Mesendoderm (in vitro differentiated cells): ENCODE data around the gene SUGCT.

Experiments
- DNase-seq: peaks from one replicate; pipeline ENCODE4 v3.0.0; 2013
- H2AK5ac ChIP-seq: 2 replicates; pipeline ENCODE4 v1.6.1; 2013; ENCODE audit warnings: low read length, inconsistent platforms
- H2BK120ac ChIP-seq: 2 replicates; pipeline ENCODE4 v1.6.1; 2013; ENCODE audit warnings: low read depth, mild to moderate bottlenecking, low read length, moderate library complexity, mixed read lengths
- H2BK15ac ChIP-seq: replicated peaks from 2 replicates; pipeline ENCODE4 v1.6.1; 2013; ENCODE audit warnings: low read depth, mild to moderate bottlenecking, moderate library complexity
- H2BK5ac ChIP-seq: 2 replicates; pipeline ENCODE4 v1.6.1; 2013; ENCODE audit warnings: low read length, inconsistent platforms
- H3K18ac ChIP-seq: 2 replicates; pipeline ENCODE4 v1.6.1; 2013; ENCODE audit warnings: mild to moderate bottlenecking, low read length, mixed read lengths
- H3K23ac ChIP-seq: one replicate; pipeline ENCODE4 v1.6.1; 2013; ENCODE audit warnings: low read length
- H3K27ac ChIP-seq: 2 replicates; pipeline ENCODE4 v1.5.1; 2013; ENCODE audit warnings: low read depth, mild to moderate bottlenecking, inconsistent platforms, low read length, moderate library complexity
- H3K27me3 ChIP-seq: 2 replicates; pipeline ENCODE4 v1.6.1; 2013; ENCODE audit warnings: low read length, control low read depth, mild to moderate bottlenecking, inconsistent platforms; ENCODE audit not compliant: insufficient read depth, poor library complexity
- H3K36me3 ChIP-seq: 2 replicates; pipeline ENCODE4 v1.6.1; 2013; ENCODE audit warnings: low read length, inconsistent platforms; ENCODE audit not compliant: control insufficient read depth, insufficient read depth
- H3K4ac ChIP-seq: one replicate; pipeline ENCODE4 v1.6.1; 2013; ENCODE audit warnings: low read depth, mild to moderate bottlenecking, low read length, moderate library complexity
- H3K4me1 ChIP-seq: 2 replicates; pipeline ENCODE4 v1.6.1; 2013; ENCODE audit warnings: low read depth, low read length, inconsistent platforms; ENCODE audit not compliant: control insufficient read depth
- H3K4me2 ChIP-seq: 2 replicates; pipeline ENCODE4 v1.6.1; 2013; ENCODE audit warnings: low read length
- H3K4me3 ChIP-seq: 2 replicates; pipeline ENCODE4 v1.5.1; 2013; ENCODE audit warnings: mild to moderate bottlenecking, low read length
- H3K56ac ChIP-seq: one replicate; pipeline ENCODE4 v1.6.1; 2013; ENCODE audit warnings: low read length
- H3K79me1 ChIP-seq: 2 replicates; pipeline ENCODE4 v1.6.1; 2013; ENCODE audit warnings: low read length, inconsistent platforms
- H3K79me2 ChIP-seq: 2 replicates; pipeline ENCODE4 v1.6.1; 2013; ENCODE audit warnings: mild to moderate bottlenecking, low read length; ENCODE audit not compliant: control insufficient read depth, insufficient read depth
- H3K9ac ChIP-seq: 2 replicates; pipeline ENCODE4 v1.6.1; 2013; ENCODE audit warnings: low read length, inconsistent platforms
- H4K5ac ChIP-seq: one replicate; pipeline ENCODE4 v1.6.1; 2013; ENCODE audit warnings: low read length
- H4K8ac ChIP-seq: one replicate; pipeline ENCODE4 v1.6.1; 2013; ENCODE audit warnings: low read depth, mild to moderate bottlenecking, control low read depth, low read length, moderate library complexity
- WGBS: extraction: QIAGEN DNeasy Blood & Tissue Kit; methylation state at CpG from one replicate; pipeline ENCODE4 v1.1.7; 2013; ENCODE audit warnings: low lambda C conversion rate, missing lambda C conversion rate; ENCODE audit not compliant: insufficient coverage; ENCODE audit errors: extremely low coverage; 5-methylcytosine and 5-hydroxymethylcytosine counted together

The SUGCT gene

GRCh38 chr7:40638545-40639320 lies 503.9 kb downstream of the SUGCT start:
- H3K4me3 ChIP-seq, result no peak overlapping the region
- H3K18ac ChIP-seq, result no peak overlapping the region
- H3K36me3 ChIP-seq, result no peaks in the 10 kb centered on the region
- no peak overlapping the region for H3K56ac ChIP-seq
- no peaks in the 10 kb centered on the region for H3K4me1 ChIP-seq
- H3K79me2 ChIP-seq, result no peaks in the 10 kb centered on the region
- H4K5ac ChIP-seq, result no peak overlapping the region
- H4K8ac ChIP-seq, result no peak overlapping the region
- no peak overlapping the region for H2BK5ac ChIP-seq
- WGBS, result no CpG with 5 or more reads among the region's 7 CpGs
- H2BK15ac ChIP-seq, result no peak overlapping the region
- H3K9ac ChIP-seq, result no peak overlapping the region
- no peak overlapping the region for H3K4ac ChIP-seq
- no peak overlapping the region for H3K4me2 ChIP-seq
- no peak for DNase-seq
- H3K79me1 ChIP-seq, result no peaks in the 10 kb centered on the region
- no peak overlapping the region for H2AK5ac ChIP-seq
- no peak overlapping the region for H3K23ac ChIP-seq
- no peak overlapping the region for H2BK120ac ChIP-seq
- no peak overlapping the region for H3K27ac ChIP-seq
- H3K27me3 ChIP-seq, result no peaks in the 10 kb centered on the region

- Histone ChIP-seq H3K9ac (no peak overlapping the region), H4K5ac (no peak overlapping the region), H3K79me2 (no peaks in the 10 kb centered on the region), H3K27me3 (no peaks in the 10 kb centered on the region), H3K4me3 (no peak overlapping the region), H2BK5ac (no peak overlapping the region), H3K4me1 (no peaks in the 10 kb centered on the region), H3K56ac (no peak overlapping the region), H3K18ac (no peak overlapping the region), H3K23ac (no peak overlapping the region), H3K36me3 (no peaks in the 10 kb centered on the region), H3K79me1 (no peaks in the 10 kb centered on the region), H3K4me2 (no peak overlapping the region), H2BK120ac (no peak overlapping the region), H3K27ac (no peak overlapping the region), H3K4ac (no peak overlapping the region), H2BK15ac (no peak overlapping the region), H2AK5ac (no peak overlapping the region), H4K8ac (no peak overlapping the region)
- WGBS, result no CpG with 5 or more reads among the region's 3 CpGs
- no peak for DNase-seq
Observed at GRCh38 chr7:40640566-40640965, 505.8 kb downstream of the SUGCT start.

DNA sequence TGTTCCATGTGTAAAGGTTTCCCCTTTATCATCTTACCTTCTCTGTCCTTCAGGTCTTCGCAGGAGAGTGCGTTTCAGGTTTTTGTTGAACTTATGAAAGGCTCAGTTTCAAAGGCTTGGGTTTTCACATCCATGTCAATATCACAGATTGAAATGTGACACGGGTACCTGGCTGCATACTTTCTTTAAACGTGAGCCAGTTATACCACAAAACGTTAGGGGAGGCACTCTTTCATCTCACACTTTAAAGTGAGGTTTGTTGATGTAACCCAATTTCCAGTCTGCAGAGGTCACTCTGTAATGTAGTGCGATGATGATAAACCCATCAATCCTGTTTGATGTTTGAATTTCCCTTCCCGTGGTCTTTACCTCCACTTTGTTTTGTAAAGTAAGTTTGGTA lies 506.9 kb downstream of the SUGCT start:
- H3K4ac ChIP-seq, result no peak overlapping the region
- no peaks in the 10 kb centered on the region for H3K36me3 ChIP-seq
- no peak overlapping the region for H2BK120ac ChIP-seq
- H3K79me1 ChIP-seq, result no peaks in the 10 kb centered on the region
- H4K5ac ChIP-seq, result no peak overlapping the region
- no CpG with 5 or more reads among the region's 7 CpGs for WGBS
- no peak overlapping the region for H3K27ac ChIP-seq
- H3K56ac ChIP-seq, result no peak overlapping the region
- H2BK5ac ChIP-seq, result no peak overlapping the region
- H3K27me3 ChIP-seq, result no peaks in the 10 kb centered on the region
- no peak overlapping the region for H3K4me3 ChIP-seq
- no peak overlapping the region for H4K8ac ChIP-seq
- H2AK5ac ChIP-seq, result no peak overlapping the region
- no peak overlapping the region for H3K23ac ChIP-seq
- DNase-seq, result no peak
- H3K79me2 ChIP-seq, result no peaks in the 10 kb centered on the region
- no peaks in the 10 kb centered on the region for H3K4me1 ChIP-seq
- H2BK15ac ChIP-seq, result no peak overlapping the region
- no peak overlapping the region for H3K18ac ChIP-seq
- H3K9ac ChIP-seq, result no peak overlapping the region
- H3K4me2 ChIP-seq, result no peak overlapping the region

DNA sequence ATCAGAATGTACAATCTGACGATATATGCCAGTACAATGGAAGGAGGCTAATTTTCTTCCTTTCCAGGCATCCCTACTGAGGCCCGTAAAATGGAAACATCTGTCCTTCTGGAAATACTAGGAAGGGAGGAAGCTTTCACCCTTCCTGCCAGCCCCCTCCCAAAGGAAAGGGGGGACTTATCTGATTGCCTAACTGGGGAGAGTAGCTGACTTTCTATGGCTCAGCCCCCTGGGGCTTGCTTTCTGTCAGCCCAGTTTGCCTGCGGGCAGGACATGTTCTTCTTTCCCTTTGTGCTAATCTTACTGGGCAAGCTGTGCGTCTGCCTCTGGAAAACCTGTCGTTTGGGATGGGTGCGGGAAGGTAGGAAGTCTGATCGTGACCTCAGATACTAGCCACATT lies 508.9 kb downstream of the SUGCT start:
- no peaks in the 10 kb centered on the region for H3K79me1 ChIP-seq

DNA sequence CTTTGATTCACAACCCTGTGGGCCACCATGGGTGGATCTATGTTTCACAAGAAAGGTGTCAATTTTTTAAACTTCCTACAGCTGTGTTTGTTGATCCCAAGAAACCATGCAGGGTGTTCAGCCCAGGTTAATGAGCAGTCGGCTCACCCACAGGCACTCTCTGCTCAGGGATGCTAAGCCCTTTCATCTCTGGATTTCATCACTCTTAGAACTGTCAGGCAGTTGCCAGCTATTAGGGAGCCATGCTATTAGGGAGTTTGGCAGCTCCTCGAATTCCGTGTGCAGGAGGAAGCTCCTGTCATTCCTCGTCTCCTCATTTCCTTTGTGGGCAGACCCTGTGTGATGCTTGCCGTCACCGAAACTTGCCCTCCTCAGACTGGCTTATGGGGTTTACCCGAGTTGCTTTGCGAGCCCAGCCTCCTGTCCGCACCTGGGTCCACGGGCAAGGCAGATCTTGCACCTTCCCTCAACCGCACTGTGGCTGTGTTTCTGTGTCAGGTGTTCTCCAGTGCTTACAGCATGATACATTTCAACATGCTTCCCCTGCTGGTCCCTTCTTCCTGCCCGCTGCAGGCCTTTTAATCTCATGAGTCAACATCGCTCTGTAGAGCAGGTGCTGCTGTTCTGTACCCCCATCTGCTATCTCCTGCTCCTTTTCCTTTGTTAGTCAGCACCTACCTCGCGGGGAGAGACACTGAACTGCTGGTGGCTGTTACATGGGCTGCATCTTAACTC lies 509.8 kb downstream of the SUGCT start:
- Histone ChIP-seq H3K79me1 (no peaks in the 10 kb centered on the region), H3K36me3 (no peaks in the 10 kb centered on the region), H3K9ac (no peak overlapping the region), H4K8ac (no peak overlapping the region), H3K4ac (no peak overlapping the region), H3K79me2 (no peaks in the 10 kb centered on the region), H3K4me1 (no peaks in the 10 kb centered on the region), H2AK5ac (no peak overlapping the region), H3K27me3 (no peaks in the 10 kb centered on the region), H2BK15ac (no peak overlapping the region), H2BK5ac (no peak overlapping the region), H4K5ac (no peak overlapping the region), H3K27ac (no peak overlapping the region), H2BK120ac (no peak overlapping the region), H3K23ac (no peak overlapping the region), H3K56ac (no peak overlapping the region), H3K18ac (no peak overlapping the region), H3K4me3 (no peak overlapping the region), H3K4me2 (no peak overlapping the region)
- DNase-seq, result no peak
- no CpG with 5 or more reads among the region's 15 CpGs for WGBS

More for the DNA sequence above, 508.9 kb downstream of the SUGCT start:
- Histone ChIP-seq H2BK15ac (no peak overlapping the region), H3K4me3 (no peak overlapping the region), H3K36me3 (no peaks in the 10 kb centered on the region), H3K4me1 (no peaks in the 10 kb centered on the region), H3K23ac (no peak overlapping the region), H3K79me2 (no peaks in the 10 kb centered on the region), H2AK5ac (no peak overlapping the region), H2BK120ac (no peak overlapping the region), H3K18ac (no peak overlapping the region), H4K8ac (no peak overlapping the region), H3K56ac (no peak overlapping the region), H3K27ac (no peak overlapping the region), H3K4ac (no peak overlapping the region), H3K4me2 (no peak overlapping the region), H3K27me3 (no peaks in the 10 kb centered on the region), H3K9ac (no peak overlapping the region), H4K5ac (no peak overlapping the region), H2BK5ac (no peak overlapping the region)
- DNase-seq, result no peak
- WGBS, result no CpG with 5 or more reads among the region's 7 CpGs
